Urinary bladder (tissue), 4 donors: ENCODE measurements around the gene SRD5A2. TPM values are rescaled to one million over a fixed set of nuclear protein-coding genes. Genes with fewer than 3 reads are reported as not detected.

Source experiments
- DNase-seq: peaks from one replicate; pipeline ENCODE4 v3.0.0-alpha.2; 2015; ENCODE audit errors: extremely low spot score
- H3K27ac ChIP-seq: one replicate; pipeline ENCODE4 v1.5.1; 2013; ENCODE audit warnings: low read depth, mild to moderate bottlenecking, moderate library complexity
- H3K36me3 ChIP-seq: one replicate; pipeline ENCODE4 v1.6.1; 2013; ENCODE audit warnings: mild to moderate bottlenecking, moderate library complexity; ENCODE audit not compliant: insufficient read depth
- H3K4me1 ChIP-seq: one replicate; pipeline ENCODE4 v1.6.1; 2013; ENCODE audit warnings: mild to moderate bottlenecking, moderate library complexity; ENCODE audit not compliant: insufficient read depth
- H3K4me3 ChIP-seq: one replicate; pipeline ENCODE4 v1.5.1; 2013; ENCODE audit warnings: low read depth, low read length
- WGBS: extraction: QIAGEN DNeasy Blood & Tissue Kit; methylation state at CpG from one replicate; pipeline ENCODE4 v1.1.7; 2013; 5-methylcytosine and 5-hydroxymethylcytosine counted together
- polyA plus RNA-seq: library from polyadenylated mRNA; stranded (reverse); fragments of 200-250 nt; gene quantifications from one replicate; pipeline ENCODE4 v1.2.3, GENCODE V29; 2013
- total RNA-seq: library from RNA; depleted of rRNA; stranded (reverse); fragments of >200 nt; gene quantifications from one replicate; pipeline ENCODE4 v1.2.3, GENCODE V29; 2014
- donor health status: healthy with polysubstance abuse.
- donor health status: healthy.

The SRD5A2 gene
- total and polyA plus RNA-seq, 2 donors, result 2.4 to 16.2 TPM

GRCh38 chr2:31474296-31474695 lies 106.4 kb downstream of the SRD5A2 start:
- DNase-seq, result no peak
- H3K36me3 ChIP-seq, result no peaks in the 10 kb centered on the region
- WGBS, result 57% methylated on average over 1 of the region's 1 CpG
- no peak overlapping the region for H3K27ac ChIP-seq
- H3K4me1 ChIP-seq, result no peaks in the 10 kb centered on the region
- H3K4me3 ChIP-seq, result no peak overlapping the region

Other genes starting within 250 kb of the SRD5A2 start
- 2.1 TPM for gene XDH, start 166.2 kb downstream of the SRD5A2 start, total RNA-seq
- gene XDH, start 166.2 kb downstream of the SRD5A2 start, polyA plus RNA-seq, result 1.5 TPM